B cell (primary cell): ENCODE data around the gene ITLN1.

Experiments
- EZH2 ChIP-seq: IDR thresholded peaks from 2 replicates; pipeline ENCODE4 v1.6.1; 2012; ENCODE audit warnings: borderline replicate concordance, low read depth, mild to moderate bottlenecking, moderate library complexity, low read length; ENCODE audit not compliant: insufficient read depth, poor library complexity, severe bottlenecking
- TF ChIP-seq, protein P1 (sequence below): fragments of 200-600 bp; IDR thresholded peaks from one replicate; pipeline ENCODE4 v1.8.0; 2022; ENCODE audit warnings: antibody characterized with exemption, mild to moderate bottlenecking

DNA sequence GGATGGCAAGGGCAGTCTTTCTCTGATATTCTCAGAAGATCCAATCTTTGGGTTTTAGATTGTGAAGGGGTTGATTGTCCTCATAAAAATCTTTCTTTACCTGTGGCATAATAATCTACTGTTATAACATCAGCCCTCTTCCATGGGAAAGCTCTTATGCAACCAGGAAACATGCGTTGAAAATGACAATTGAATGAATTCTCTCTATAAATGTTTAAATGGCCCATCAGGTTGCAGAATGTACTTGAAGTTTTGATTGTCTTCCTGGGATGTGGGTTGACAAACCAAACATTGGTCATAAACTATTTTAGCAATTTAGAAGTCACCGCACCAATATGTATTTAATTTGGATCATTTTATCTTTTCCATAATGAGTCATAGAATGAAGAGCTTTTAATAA is 31.7 kb upstream of the ITLN1 start:
- TF ChIP-seq, protein P1, sequence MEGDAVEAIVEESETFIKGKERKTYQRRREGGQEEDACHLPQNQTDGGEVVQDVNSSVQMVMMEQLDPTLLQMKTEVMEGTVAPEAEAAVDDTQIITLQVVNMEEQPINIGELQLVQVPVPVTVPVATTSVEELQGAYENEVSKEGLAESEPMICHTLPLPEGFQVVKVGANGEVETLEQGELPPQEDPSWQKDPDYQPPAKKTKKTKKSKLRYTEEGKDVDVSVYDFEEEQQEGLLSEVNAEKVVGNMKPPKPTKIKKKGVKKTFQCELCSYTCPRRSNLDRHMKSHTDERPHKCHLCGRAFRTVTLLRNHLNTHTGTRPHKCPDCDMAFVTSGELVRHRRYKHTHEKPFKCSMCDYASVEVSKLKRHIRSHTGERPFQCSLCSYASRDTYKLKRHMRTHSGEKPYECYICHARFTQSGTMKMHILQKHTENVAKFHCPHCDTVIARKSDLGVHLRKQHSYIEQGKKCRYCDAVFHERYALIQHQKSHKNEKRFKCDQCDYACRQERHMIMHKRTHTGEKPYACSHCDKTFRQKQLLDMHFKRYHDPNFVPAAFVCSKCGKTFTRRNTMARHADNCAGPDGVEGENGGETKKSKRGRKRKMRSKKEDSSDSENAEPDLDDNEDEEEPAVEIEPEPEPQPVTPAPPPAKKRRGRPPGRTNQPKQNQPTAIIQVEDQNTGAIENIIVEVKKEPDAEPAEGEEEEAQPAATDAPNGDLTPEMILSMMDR: no peak
- no peak for TF ChIP-seq EZH2
